OCI-LY1 (cell line): Measurements from ENCODE around the gene BRME1.

ENCODE experiments used
- H2AFZ ChIP-seq: fragments of 200-600 bp; sonication (generic), shearing (Covaris generic); 2 replicates; pipeline ENCODE4 v1.6.0; 2014; ENCODE audit warnings: antibody characterized with exemption, mild to moderate bottlenecking, low read length
- H3F3A ChIP-seq: fragments of 200-600 bp; sonication (generic), shearing (Covaris generic); 2 replicates; pipeline ENCODE4 v1.6.0; 2014; ENCODE audit warnings: mild to moderate bottlenecking, antibody characterized with exemption, low read length, moderate library complexity; ENCODE audit not compliant: insufficient read depth
- H3K27ac ChIP-seq: fragments of 200-600 bp; sonication (generic); 2 replicates; pipeline ENCODE4 v1.5.1; 2014; ENCODE audit warnings: low read length, mixed run types, mild to moderate bottlenecking, low read depth; ENCODE audit not compliant: poor library complexity, severe bottlenecking
- H3K27me3 ChIP-seq: fragments of 200-600 bp; sonication (generic); 2 replicates; pipeline ENCODE4 v1.6.0; 2014; ENCODE audit warnings: antibody characterized with exemption, mild to moderate bottlenecking, low read length, moderate library complexity; ENCODE audit not compliant: insufficient read depth
- H3K36me3 ChIP-seq: fragments of 200-600 bp; sonication (generic); 2 replicates; pipeline ENCODE4 v1.6.1; 2014; ENCODE audit warnings: mild to moderate bottlenecking, antibody characterized with exemption, low read length, moderate library complexity, mixed read lengths; ENCODE audit not compliant: insufficient read depth
- H3K4me1 ChIP-seq: fragments of 200-600 bp; sonication (generic); 2 replicates; pipeline ENCODE4 v1.5.1; 2014; ENCODE audit warnings: mild to moderate bottlenecking, low read length, moderate library complexity; ENCODE audit not compliant: insufficient read depth, severe bottlenecking
- H3K4me2 ChIP-seq: fragments of 200-600 bp; sonication (generic), shearing (Covaris generic); 2 replicates; pipeline ENCODE4 v1.6.1; 2014; ENCODE audit warnings: low read length
- H3K4me3 ChIP-seq: fragments of 200-600 bp; sonication (generic); 2 replicates; pipeline ENCODE4 v1.5.1; 2014; ENCODE audit warnings: low read length, low read depth, mild to moderate bottlenecking, mixed read lengths; ENCODE audit not compliant: poor library complexity, severe bottlenecking
- H3K79me2 ChIP-seq: fragments of 200-600 bp; shearing (Covaris generic); 2 replicates; pipeline ENCODE4 v1.6.1; 2016; ENCODE audit warnings: mixed run types, low read length, mixed read lengths; ENCODE audit not compliant: insufficient read depth
- H3K9ac ChIP-seq: fragments of 200-600 bp; sonication (generic), shearing (Covaris generic); 2 replicates; pipeline ENCODE4 v1.6.1; 2014; ENCODE audit warnings: mild to moderate bottlenecking, low read length, mixed read lengths
- H3K9me2 ChIP-seq: fragments of 200-600 bp; sonication (generic), shearing (Covaris generic); 2 replicates; pipeline ENCODE4 v1.6.1; 2014; ENCODE audit warnings: low read depth, mild to moderate bottlenecking, low read length, mixed read lengths
- H3K9me3 ChIP-seq: fragments of 200-600 bp; shearing (Covaris generic); 2 replicates; pipeline ENCODE4 v1.6.1; 2014; ENCODE audit warnings: low read length, mixed read lengths
- H4K20me1 ChIP-seq: fragments of 200-600 bp; sonication (generic), shearing (Covaris generic); 2 replicates; pipeline ENCODE4 v1.6.0; 2016; ENCODE audit warnings: mild to moderate bottlenecking, low read length; ENCODE audit not compliant: insufficient read depth
- EZH2 ChIP-seq: fragments of 200-600 bp; sonication (generic), shearing (Covaris generic); IDR thresholded peaks from 2 replicates; pipeline ENCODE4 v1.8.0; 2017; ENCODE audit warnings: borderline replicate concordance, mixed run types, mild to moderate bottlenecking, antibody characterized with exemption, low read length, moderate library complexity, mixed read lengths
- TF ChIP-seq, protein P1 (sequence below): fragments of 200-600 bp; sonication (generic), shearing (Covaris generic); IDR thresholded peaks from 2 replicates; pipeline ENCODE4 v1.5.1; 2017; ENCODE audit warnings: mild to moderate bottlenecking, antibody characterized with exemption, low read length, moderate library complexity, mixed read lengths

Gene BRME1

GRCh38 chr19:13868663-13869062 is 37.3 kb downstream of the BRME1 start:
- no peak overlapping the region for H3K9ac ChIP-seq
- no peaks in the 10 kb centered on the region for H3F3A ChIP-seq
- H3K9me3 ChIP-seq, result no peaks in the 10 kb centered on the region
- peaks cover 11% of the 10 kb centered on the region; the same call in 1 of the 2 replicates for H3K27me3 ChIP-seq
- no peaks in the 10 kb centered on the region for H3K4me1 ChIP-seq
- no peaks in the 10 kb centered on the region for H3K9me2 ChIP-seq
- no peaks in the 10 kb centered on the region for H3K79me2 ChIP-seq
- H3K36me3 ChIP-seq, result no peaks in the 10 kb centered on the region
- H3K4me3 ChIP-seq, result no peak overlapping the region
- no peak overlapping the region for H2AFZ ChIP-seq
- H3K27ac ChIP-seq, result no peak overlapping the region
- no peaks in the 10 kb centered on the region for H4K20me1 ChIP-seq
- no peak overlapping the region for H3K4me2 ChIP-seq
- no peak for TF ChIP-seq EZH2
- TF ChIP-seq, protein P1, sequence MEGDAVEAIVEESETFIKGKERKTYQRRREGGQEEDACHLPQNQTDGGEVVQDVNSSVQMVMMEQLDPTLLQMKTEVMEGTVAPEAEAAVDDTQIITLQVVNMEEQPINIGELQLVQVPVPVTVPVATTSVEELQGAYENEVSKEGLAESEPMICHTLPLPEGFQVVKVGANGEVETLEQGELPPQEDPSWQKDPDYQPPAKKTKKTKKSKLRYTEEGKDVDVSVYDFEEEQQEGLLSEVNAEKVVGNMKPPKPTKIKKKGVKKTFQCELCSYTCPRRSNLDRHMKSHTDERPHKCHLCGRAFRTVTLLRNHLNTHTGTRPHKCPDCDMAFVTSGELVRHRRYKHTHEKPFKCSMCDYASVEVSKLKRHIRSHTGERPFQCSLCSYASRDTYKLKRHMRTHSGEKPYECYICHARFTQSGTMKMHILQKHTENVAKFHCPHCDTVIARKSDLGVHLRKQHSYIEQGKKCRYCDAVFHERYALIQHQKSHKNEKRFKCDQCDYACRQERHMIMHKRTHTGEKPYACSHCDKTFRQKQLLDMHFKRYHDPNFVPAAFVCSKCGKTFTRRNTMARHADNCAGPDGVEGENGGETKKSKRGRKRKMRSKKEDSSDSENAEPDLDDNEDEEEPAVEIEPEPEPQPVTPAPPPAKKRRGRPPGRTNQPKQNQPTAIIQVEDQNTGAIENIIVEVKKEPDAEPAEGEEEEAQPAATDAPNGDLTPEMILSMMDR, result no peak

- no peaks in the 10 kb centered on the region for H4K20me1 ChIP-seq
- H3K36me3 ChIP-seq, result no peaks in the 10 kb centered on the region
- no peaks in the 10 kb centered on the region for H3K9me3 ChIP-seq
- H3K27ac ChIP-seq, result no peak overlapping the region
- peak overlapping the region; percentile 62; the same call in 1 of the 2 replicates for H3K4me2 ChIP-seq
- peaks cover 6% of the 10 kb centered on the region for H3K4me1 ChIP-seq
- no peaks in the 10 kb centered on the region for H3K9me2 ChIP-seq
- TF ChIP-seq EZH2, result no peak
- TF ChIP-seq, protein P1, result no peak
- no peak overlapping the region for H3K9ac ChIP-seq
- no peaks in the 10 kb centered on the region for H3F3A ChIP-seq
- H3K79me2 ChIP-seq, result no peaks in the 10 kb centered on the region
- H2AFZ ChIP-seq, result no peak overlapping the region
- peaks cover 8% of the 10 kb centered on the region; the same call in 1 of the 2 replicates for H3K27me3 ChIP-seq
- H3K4me3 ChIP-seq, result no peak overlapping the region
Measured at GRCh38 chr19:13866463-13867046, 39.4 kb downstream of the BRME1 start.

DNA sequence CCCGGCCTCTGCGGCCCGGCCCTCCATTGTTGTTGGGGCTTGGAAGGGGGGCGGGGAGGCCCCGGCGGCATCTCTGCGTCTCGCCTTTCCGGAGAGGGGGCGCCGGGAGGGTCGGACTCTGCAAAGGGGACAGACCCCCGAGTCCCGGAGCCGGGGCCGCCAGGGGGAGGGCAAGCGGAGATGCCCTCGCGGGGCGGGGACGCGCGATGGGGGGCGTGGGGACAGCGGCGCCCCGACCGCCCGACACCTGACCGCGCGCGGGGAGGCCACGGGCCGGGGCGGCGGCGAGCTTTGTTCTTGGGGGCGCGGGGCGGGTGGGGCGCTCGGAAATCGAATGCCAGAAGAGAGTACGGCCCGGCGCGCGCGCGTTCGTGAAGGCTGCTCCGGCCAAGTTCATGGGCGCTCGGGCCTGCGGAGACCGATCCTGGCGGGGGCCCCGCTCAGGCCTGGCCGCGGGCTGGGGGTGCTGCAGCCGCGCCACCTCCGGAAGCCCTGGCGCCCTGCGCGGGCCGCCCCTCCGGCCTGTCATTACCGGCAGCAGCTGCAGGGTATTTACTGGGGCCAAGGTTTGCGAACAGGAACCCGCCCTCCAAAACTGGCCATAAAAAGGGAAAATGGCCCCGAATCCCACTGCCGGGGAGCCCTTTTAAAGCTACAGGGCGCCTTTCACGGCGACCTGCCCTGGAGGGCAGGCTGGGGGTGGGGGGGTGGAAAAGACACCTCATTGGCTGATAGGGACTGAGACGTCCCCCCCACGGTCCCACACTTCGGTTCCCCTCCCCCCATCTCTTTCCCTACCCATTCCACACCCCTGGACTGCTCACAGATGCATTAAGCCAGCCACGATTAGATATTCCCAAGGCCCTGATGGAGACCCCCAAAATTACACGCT is 40.1 kb downstream of the BRME1 start:
- Histone ChIP-seq H3K4me1 (peaks cover 6% of the 10 kb centered on the region), H3K79me2 (no peaks in the 10 kb centered on the region), H3K4me3 (peak overlapping the region; percentile 52), H3K36me3 (no peaks in the 10 kb centered on the region), H3F3A (no peaks in the 10 kb centered on the region), H3K9ac (peak overlapping the region; percentile 23; the same call in 1 of the 2 replicates), H3K27me3 (peaks cover 7% of the 10 kb centered on the region; the same call in 1 of the 2 replicates), H3K4me2 (peak overlapping the region; percentile 62), H3K9me2 (no peaks in the 10 kb centered on the region), H3K9me3 (no peaks in the 10 kb centered on the region), H2AFZ (no peak overlapping the region), H3K27ac (no peak overlapping the region), H4K20me1 (no peaks in the 10 kb centered on the region)
- TF ChIP-seq, protein P1, result no peak
- TF ChIP-seq EZH2, result no peak
